Lower leg skin (tissue), 4 donors: Measurements from ENCODE around the gene CAPN9. TPM values are rescaled to one million over a fixed set of nuclear protein-coding genes. Genes with fewer than 3 reads are reported as not detected.

Source experiments
- DNase-seq, 2 donors: peaks; one replicate each; pipeline ENCODE4 v3.0.0-alpha.2; 2019; ENCODE audit warnings: low spot score in 2 of 2
- H3K4me3 ChIP-seq: fragments of 200-600 bp; sonication (generic); 2 replicates; pipeline ENCODE4 v1.5.1; 2017; ENCODE audit warnings: mild to moderate bottlenecking, low read depth; ENCODE audit not compliant: poor library complexity, severe bottlenecking
- CTCF ChIP-seq, 3 donors: fragments of 450-650 bp; IDR thresholded peaks; one replicate each; pipeline ENCODE4 v1.5.1; 2016; ENCODE audit warnings: antibody characterized with exemption in 3 of 3, mild to moderate bottlenecking in 3 of 3, moderate library complexity in 2 of 3
- POLR2A ChIP-seq, 2 donors: fragments of 450-650 bp; IDR thresholded peaks; one replicate each; pipeline ENCODE4 v1.6.1; 2016 to 2017; ENCODE audit warnings: antibody characterized with exemption in 2 of 2, mild to moderate bottlenecking in 1 of 2, moderate library complexity in 1 of 2
- WGBS, 2 donors: methylation state at CpG; one replicate each; pipeline ENCODE4 v1.1.5; 2018; 5-methylcytosine and 5-hydroxymethylcytosine counted together
- intact Hi-C: fragments of 100-400 bp; cut with DNase I; formaldehyde crosslinking; loops from one replicate; pipeline ENCODE4 v1.15.0; 2023; ENCODE audit warnings: low total_unique reads
- total RNA-seq, 4 donors: library from RNA; depleted of rRNA; stranded (reverse); fragments of >200 nt; gene quantifications; one replicate each; pipeline ENCODE4 v1.1.0, GENCODE V29; 2016

Gene CAPN9
- total RNA-seq, 4 donors from 2014 or later: 0.11 to 1.1 (median 0.27) TPM

DNA sequence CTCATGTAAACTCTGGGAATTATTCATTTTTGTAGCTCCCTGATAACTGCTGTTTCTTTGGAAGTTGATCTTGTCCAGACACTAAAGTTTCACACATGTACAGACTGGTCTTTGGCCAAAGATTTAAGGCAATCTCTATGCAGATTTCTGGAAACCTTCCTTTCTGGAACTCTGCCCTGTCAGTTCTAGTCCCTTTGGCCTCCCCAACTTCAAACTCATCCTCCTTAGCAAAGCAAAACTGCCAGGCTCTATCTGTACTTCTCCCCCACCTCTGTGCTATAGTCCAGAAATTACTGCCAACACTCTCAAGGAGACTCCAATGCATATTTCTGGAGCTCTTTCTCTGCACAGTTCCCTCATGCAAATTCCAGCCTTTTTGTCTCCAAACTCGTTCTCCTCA, 84.6 kb downstream of the CAPN9 start:
- intact Hi-C loops: no loop called here
- no peak overlapping the region for H3K4me3 ChIP-seq
- WGBS, 2 donors: 9 to 20% methylated on average over 1 of the region's 1 CpG
- DNase-seq: no peak
- TF ChIP-seq CTCF (IDR thresholded peaks at IDR 0.05) (no peak), POLR2A (IDR thresholded peaks at IDR 0.05) (no peak)

- intact Hi-C loops: no loop called here
- no peak for TF ChIP-seq POLR2A (IDR thresholded peaks at IDR 0.05)
- no peak for TF ChIP-seq CTCF (IDR thresholded peaks at IDR 0.05)
- no peak overlapping the region for H3K4me3 ChIP-seq
- DNase-seq: no peak
- 22 to 39% methylated on average over 1 of the region's 1 CpG for WGBS, 2 donors
Observed at GRCh38 chr1:230832476-230832875, 85.3 kb downstream of the CAPN9 start.

DNA sequence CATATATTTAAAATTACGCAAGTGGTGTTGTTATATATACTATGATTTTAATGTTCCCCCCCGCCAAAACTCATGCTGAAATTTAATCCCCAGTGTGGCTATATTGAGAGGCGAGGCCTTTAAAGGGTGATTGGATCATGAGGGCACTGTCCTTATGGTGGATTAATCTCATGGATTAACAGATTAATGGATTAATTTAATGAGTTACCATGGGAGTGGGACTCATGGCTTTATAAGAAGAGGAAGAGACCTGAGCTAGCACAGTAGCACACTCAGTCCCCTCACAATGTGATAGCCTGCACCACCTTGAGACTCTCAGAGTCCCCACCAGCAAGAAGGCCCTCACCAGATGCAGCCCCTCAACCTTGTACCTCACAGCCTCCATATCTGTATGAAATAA, 86.3 kb downstream of the CAPN9 start:
- no peak overlapping the region for H3K4me3 ChIP-seq
- intact Hi-C loops: no loop called here
- no peak for TF ChIP-seq POLR2A (IDR thresholded peaks at IDR 0.05)
- TF ChIP-seq CTCF (IDR thresholded peaks at IDR 0.05): no peak
- WGBS, 2 donors: 97 to 98% methylated on average over 3 of the region's 3 CpGs
- DNase-seq: no peak

DNA sequence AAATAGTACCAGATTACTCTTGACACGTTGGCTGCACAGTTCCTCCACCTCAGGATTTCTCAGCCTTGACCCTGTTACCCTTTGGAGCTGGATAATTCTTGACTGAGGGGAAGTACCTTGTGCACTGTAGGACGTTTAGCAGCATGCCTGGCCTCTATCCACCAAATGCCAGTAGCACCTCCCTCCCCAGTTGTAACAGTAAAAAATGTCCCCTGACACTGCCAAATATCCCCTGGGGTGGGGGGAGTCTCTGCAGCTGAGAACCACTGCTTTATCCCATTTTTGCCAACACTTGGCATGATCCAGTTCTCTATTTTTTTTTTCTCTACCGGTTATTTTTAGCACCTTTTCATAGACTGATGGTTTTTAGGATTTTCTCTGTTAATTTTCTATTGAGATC, 87.1 kb downstream of the CAPN9 start:
- intact Hi-C loops: no loop called here
- no peak for DNase-seq
- WGBS, 2 donors: 32 to 34% methylated on average over 3 of the region's 3 CpGs
- TF ChIP-seq POLR2A (IDR thresholded peaks at IDR 0.05): no peak
- no peak for TF ChIP-seq CTCF (IDR thresholded peaks at IDR 0.05)
- no peak overlapping the region for H3K4me3 ChIP-seq

DNA sequence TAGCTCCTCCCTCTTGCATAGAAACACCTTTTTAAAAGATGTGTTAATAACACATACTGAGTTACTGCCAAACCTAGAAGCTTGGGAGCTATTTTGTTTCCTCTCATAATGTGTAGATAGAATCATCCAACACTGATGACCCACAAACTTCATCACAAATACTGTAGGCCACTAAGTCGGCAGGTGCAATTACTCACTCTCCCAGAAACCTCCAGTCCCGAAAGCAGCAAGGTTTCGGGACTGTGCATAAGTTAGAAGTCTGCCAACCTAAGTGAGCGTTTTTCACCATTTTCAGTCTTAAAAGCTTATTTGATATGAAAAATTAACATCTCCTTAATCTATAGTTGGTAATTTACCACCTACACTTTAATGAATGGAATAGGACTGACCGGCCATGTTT, 89.2 kb downstream of the CAPN9 start:
- no peak for DNase-seq
- 91 to 97% methylated on average over 5 of the region's 5 CpGs for WGBS, 2 donors
- intact Hi-C loops: loop anchor here (5.0 kb wide), 1 partner anchor 1714 kb away; no protein-coding TSS in a partner anchor
- no peak overlapping the region for H3K4me3 ChIP-seq
- TF ChIP-seq CTCF (IDR thresholded peaks at IDR 0.05): no peak
- TF ChIP-seq POLR2A (IDR thresholded peaks at IDR 0.05): no peak

GRCh38 chr1:230836793-230837192, 89.6 kb downstream of the CAPN9 start:
- TF ChIP-seq CTCF (IDR thresholded peaks at IDR 0.05) (no peak), POLR2A (IDR thresholded peaks at IDR 0.05) (no peak)
- 85 to 89% methylated on average over 5 of the region's 5 CpGs for WGBS, 2 donors
- no peak overlapping the region for H3K4me3 ChIP-seq
- intact Hi-C loops: loop anchor here (5.0 kb wide), 1 partner anchor 1714 kb away; no protein-coding TSS in a partner anchor
- DNase-seq: no peak
